ENCODE results near the gene IL4. TPM values are rescaled to one million over a fixed set of nuclear protein-coding genes. Genes with fewer than 3 reads are reported as not detected.

The IL4 gene
- total and polyA plus RNA-seq, 2 of the 13 experiments (the other 11 are each of a cell fraction or from before 2014, with no cell fraction given), result not detected

- TF ChIP-seq ZNF318 (CRISPR knock-in tag; IDR thresholded peaks at IDR 0.05), result no peak
- no peak for TF ChIP-seq SNAPC5 (CRISPR knock-in tag; IDR thresholded peaks at IDR 0.05; ENCODE audit: borderline replicate concordance)
- no peak for TF ChIP-seq ZNF407 (CRISPR knock-in tag; IDR thresholded peaks at IDR 0.05; ENCODE audit: not compliant biosample characterization)
- TF ChIP-seq E2F1 (CRISPR knock-in tag; IDR thresholded peaks at IDR 0.05), result no peak
- no peak for TF ChIP-seq ZNF552 (CRISPR knock-in tag; IDR thresholded peaks at IDR 0.05; ENCODE audit: borderline replicate concordance)
These were observed 14.9 kb downstream of the IL4 start (continued) for GRCh38 chr5:132688536-132689339.

All from HepG2 (cell line).